AG04450 (cell line): ENCODE data around the gene DDAH1. TPM values are rescaled to one million over a fixed set of nuclear protein-coding genes. Genes with fewer than 3 reads are reported as not detected.

ENCODE experiments used
- CTCF ChIA-PET: fragments of 300-600, 350-600 bp; formaldehyde crosslinking; extraction: SDS; loops from one replicate; lab custom pipeline; 2022; ENCODE audit warnings: antibody characterized with exemption, inconsistent platforms; lab: Charles Lee
- POLR2A ChIA-PET: fragments of 350-600 bp; formaldehyde crosslinking; extraction: SDS; loops from one replicate; lab custom pipeline; 2021; ENCODE audit warnings: antibody characterized with exemption, inconsistent platforms; lab: Yijun Ruan, JAX
- DNase-seq: peaks from one replicate; pipeline ENCODE4 v3.0.0-alpha.2; 2011; ENCODE audit warnings: low read depth, low spot score
- H3K27ac ChIP-seq: one replicate; pipeline ENCODE4 v1.5.1; 2012; ENCODE audit warnings: low read depth, low read length, control low read depth
- H3K27me3 ChIP-seq: one replicate; pipeline ENCODE4 v1.6.0; 2012; ENCODE audit warnings: low read length; ENCODE audit not compliant: control insufficient read depth, insufficient read depth
- H3K4me3 ChIP-seq: 2 replicates; pipeline ENCODE4 v1.5.1; 2011; ENCODE audit warnings: mild to moderate bottlenecking, low read depth, low read length, control low read depth
- H3K9me3 ChIP-seq: 2 replicates; pipeline ENCODE4 v1.5.1; 2012; ENCODE audit warnings: low read length; ENCODE audit not compliant: control insufficient read depth, insufficient read depth
- CTCF ChIP-seq: IDR thresholded peaks from 2 replicates; pipeline ENCODE4 v1.5.1; 2011; ENCODE audit warnings: low read depth, low read length, control low read depth, inconsistent platforms
- polyA plus RNA-seq: library from polyadenylated mRNA; depleted of rRNA; stranded (reverse); fragments of >200 nt; gene quantifications from 2 replicates; pipeline ENCODE4 v1.2.3, GENCODE V29; 2011

DDAH1 gene
- polyA plus RNA-seq, 1 experiment = 102 TPM

DNA sequence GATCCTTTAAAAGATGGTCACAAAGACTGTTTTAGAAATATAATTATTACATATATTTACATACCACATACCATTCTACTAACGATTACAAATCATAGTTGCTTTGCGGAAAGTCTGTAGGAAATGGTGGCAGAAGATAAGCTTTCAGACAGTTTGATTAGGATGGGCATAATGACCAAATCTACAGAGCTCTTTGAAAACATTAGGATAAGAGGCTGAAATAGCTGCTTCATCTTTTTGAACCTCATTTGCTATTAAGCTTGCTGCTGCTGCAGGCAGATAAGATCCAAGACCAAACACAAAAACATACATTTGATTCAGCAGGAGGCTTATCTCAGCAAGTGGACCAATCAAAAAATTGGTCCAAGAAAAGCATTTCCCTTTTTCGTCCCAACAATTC, 47.1 kb downstream of the DDAH1 start:
- H3K4me3 ChIP-seq = no peak overlapping the region
- CTCF ChIA-PET = no interaction called here
- TF ChIP-seq CTCF = no peak
- no peaks in the 10 kb centered on the region for H3K27me3 ChIP-seq
- no peak overlapping the region for H3K27ac ChIP-seq
- peaks cover 5% of the 10 kb centered on the region for H3K9me3 ChIP-seq
- POLR2A ChIA-PET = no interaction called here
- DNase-seq = no peak

- ChIA-PET CTCF (no interaction called here), POLR2A (no interaction called here)
- H3K27me3 ChIP-seq = no peaks in the 10 kb centered on the region
- no peak for DNase-seq
- H3K27ac ChIP-seq = no peak overlapping the region
- no peak for TF ChIP-seq CTCF
- H3K4me3 ChIP-seq = no peak overlapping the region
- peaks cover 5% of the 10 kb centered on the region for H3K9me3 ChIP-seq
Measured at GRCh38 chr1:85417017-85417416, 47.9 kb downstream of the DDAH1 start.

- no peak for DNase-seq
- ChIA-PET CTCF (no interaction called here), POLR2A (interaction anchor here (1.1 kb wide), 1 partner anchor 13 kb away, joined by 3 read pairs; no protein-coding TSS in a partner anchor)
- Histone ChIP-seq H3K27ac (no peak overlapping the region), H3K9me3 (no peaks in the 10 kb centered on the region; the same call in 1 of the 2 replicates), H3K4me3 (no peak overlapping the region), H3K27me3 (no peaks in the 10 kb centered on the region)
- no peak for TF ChIP-seq CTCF
Measured at GRCh38 chr1:85413169-85413568, 51.8 kb downstream of the DDAH1 start.

DNA sequence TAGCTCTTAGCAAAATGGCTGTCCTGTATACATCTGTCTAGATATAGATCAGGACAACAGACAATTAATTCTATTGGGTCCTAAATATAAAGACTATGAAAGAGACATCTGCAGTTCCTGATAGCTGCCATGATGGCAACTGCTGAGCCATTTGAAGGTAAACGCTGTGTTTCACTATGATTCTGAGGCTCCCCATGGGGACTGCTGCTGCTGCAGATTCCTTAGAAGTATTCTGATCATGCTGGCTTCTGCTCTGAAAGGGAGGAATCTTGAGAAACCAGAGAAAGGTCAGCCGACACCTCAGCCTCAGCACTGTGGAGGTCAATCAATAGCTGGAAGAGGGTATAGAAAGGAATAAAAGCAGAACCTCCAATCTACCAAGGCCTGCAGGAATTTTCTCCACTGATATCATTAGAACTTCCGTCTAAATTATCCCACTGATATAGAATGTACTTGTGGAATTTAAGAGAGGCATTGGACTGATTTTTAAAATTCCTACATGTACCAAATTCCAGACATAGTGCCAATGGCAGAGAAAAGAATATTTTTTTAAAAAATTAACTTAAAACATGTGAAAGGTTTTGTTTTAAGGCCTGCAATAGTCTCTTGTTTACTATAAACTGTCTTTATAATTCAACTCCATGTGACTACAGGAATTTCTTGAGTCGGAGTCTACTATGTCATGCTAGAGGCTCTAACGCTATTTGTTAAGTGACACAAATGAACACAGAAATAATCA, 53.2 kb downstream of the DDAH1 start:
- POLR2A ChIA-PET = no interaction called here
- TF ChIP-seq CTCF = no peak
- Histone ChIP-seq H3K27ac (no peak overlapping the region), H3K9me3 (no peaks in the 10 kb centered on the region), H3K4me3 (no peak overlapping the region), H3K27me3 (no peaks in the 10 kb centered on the region)
- no peak for DNase-seq
- CTCF ChIA-PET = interaction anchor here (0.7 kb wide), 1 partner anchor 104 kb away, joined by 3 read pairs; no protein-coding TSS in a partner anchor

DNA sequence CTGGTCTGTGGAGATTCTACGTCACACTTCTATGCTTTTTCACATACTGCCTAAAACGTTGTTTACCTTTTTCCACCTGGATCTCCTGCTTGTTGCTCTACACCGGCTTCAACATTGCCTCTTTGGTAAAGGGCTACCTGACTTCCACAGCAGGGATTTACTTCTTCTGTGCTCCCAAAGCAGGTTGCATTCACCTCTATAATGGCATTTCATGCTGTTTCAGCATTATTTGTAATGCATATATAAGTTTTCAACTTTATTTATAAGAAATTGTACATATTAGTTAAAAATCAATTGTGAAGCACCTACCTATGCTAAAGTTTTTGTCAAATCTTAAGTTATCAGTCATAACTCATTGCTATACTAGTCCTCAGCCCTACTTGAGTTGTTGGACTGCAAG, 55.4 kb downstream of the DDAH1 start:
- CTCF ChIA-PET = no interaction called here

More for the DNA sequence above, 55.4 kb downstream of the DDAH1 start:
- Histone ChIP-seq H3K4me3 (no peak overlapping the region), H3K27me3 (no peaks in the 10 kb centered on the region), H3K27ac (no peak overlapping the region), H3K9me3 (no peaks in the 10 kb centered on the region)
- TF ChIP-seq CTCF = no peak
- POLR2A ChIA-PET = no interaction called here
- DNase-seq = no peak
